SU-DHL-6 (cell line): Measurements from ENCODE around the gene MATK.

Experiments used
- EZH2phosphoT487 ChIP-seq: fragments of 200-600 bp; sonication (generic), shearing (Covaris generic); conservative IDR thresholded peaks from 2 replicates; pipeline ENCODE4 v1.6.1; 2018; ENCODE audit warnings: mild to moderate bottlenecking, antibody characterized with exemption, low read length, moderate library complexity, mixed read lengths
- TF ChIP-seq, protein P1 (sequence below): fragments of 200-600 bp; sonication (generic); IDR thresholded peaks from one replicate; pipeline ENCODE4 v1.5.1; 2017; ENCODE audit warnings: antibody characterized with exemption, mild to moderate bottlenecking, low read length, moderate library complexity; ENCODE audit not compliant: insufficient read depth, poor library complexity, severe bottlenecking

DNA sequence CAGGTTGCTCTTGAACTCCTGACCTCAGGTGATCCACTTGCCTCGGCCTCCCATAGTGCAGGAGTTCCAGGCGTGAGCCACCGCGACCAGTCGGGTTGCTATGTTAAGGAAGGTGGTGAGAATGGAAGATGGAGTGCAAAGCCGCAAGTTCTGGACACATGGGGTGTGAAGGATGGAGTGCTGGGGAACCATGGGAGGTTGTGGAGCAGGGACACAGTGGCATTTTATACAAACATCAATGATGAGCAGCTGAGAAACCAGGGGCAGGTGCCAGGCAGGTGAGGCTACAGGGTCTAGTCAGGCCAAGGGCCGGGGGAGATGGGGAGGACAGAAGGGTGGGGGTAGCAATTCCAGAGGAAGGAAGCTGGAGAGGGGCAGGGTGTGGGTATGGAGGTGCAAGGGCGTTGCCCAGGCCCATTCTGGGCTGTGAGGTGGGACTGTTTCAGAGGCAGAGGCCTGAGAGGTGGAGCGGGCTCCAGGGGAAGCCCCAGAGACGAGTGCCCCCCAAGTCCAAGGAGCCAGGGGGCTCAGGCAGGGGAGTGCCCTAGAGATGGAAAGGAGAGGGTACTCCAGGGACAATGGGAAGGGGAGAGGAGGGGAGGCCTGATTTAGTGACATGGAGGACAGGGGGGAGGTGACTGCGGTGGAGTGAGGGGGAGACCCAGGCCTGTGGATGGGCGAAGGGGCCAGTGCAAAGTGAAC is 12.2 kb downstream of the MATK start:
- TF ChIP-seq, protein P1, sequence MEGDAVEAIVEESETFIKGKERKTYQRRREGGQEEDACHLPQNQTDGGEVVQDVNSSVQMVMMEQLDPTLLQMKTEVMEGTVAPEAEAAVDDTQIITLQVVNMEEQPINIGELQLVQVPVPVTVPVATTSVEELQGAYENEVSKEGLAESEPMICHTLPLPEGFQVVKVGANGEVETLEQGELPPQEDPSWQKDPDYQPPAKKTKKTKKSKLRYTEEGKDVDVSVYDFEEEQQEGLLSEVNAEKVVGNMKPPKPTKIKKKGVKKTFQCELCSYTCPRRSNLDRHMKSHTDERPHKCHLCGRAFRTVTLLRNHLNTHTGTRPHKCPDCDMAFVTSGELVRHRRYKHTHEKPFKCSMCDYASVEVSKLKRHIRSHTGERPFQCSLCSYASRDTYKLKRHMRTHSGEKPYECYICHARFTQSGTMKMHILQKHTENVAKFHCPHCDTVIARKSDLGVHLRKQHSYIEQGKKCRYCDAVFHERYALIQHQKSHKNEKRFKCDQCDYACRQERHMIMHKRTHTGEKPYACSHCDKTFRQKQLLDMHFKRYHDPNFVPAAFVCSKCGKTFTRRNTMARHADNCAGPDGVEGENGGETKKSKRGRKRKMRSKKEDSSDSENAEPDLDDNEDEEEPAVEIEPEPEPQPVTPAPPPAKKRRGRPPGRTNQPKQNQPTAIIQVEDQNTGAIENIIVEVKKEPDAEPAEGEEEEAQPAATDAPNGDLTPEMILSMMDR = no peak
- no peak for TF ChIP-seq EZH2phosphoT487
